GM23338 (cell line): ENCODE measurements around the gene CDCA5. TPM values are rescaled to one million over a fixed set of nuclear protein-coding genes. Genes with fewer than 3 reads are reported as not detected.
A peak's percentile ranks its signal among the peaks of the same experiment; 100 is the strongest.

Experiments used
- ATAC-seq: fragments of 200-7000 bp; cut with Tn5 transposase; 3 replicates; pipeline ENCODE4 v1.9.1; 2020
- DNase-seq: peaks from one replicate; pipeline ENCODE4 v3.0.0-alpha.2; 2015; ENCODE audit warnings: low spot score
- H2AFZ ChIP-seq: fragments of 200-600 bp; sonication (generic); 2 replicates; pipeline ENCODE4 v1.8.0; 2016; ENCODE audit warnings: antibody characterized with exemption, mild to moderate bottlenecking, moderate library complexity
- H3F3A ChIP-seq: fragments of 200-600 bp; sonication (generic); replicated peaks from 2 replicates; pipeline ENCODE4 v1.8.0; 2017; ENCODE audit warnings: antibody characterized with exemption, mixed run types, low read depth
- H3K27ac ChIP-seq: fragments of 200-600 bp; sonication (generic); 2 replicates; pipeline ENCODE4 v1.6.1; 2016; ENCODE audit warnings: low read depth
- H3K27me3 ChIP-seq: fragments of 200-600 bp; sonication (generic); 2 replicates; pipeline ENCODE4 v1.8.0; 2016; ENCODE audit warnings: mild to moderate bottlenecking, mixed run types, moderate library complexity; ENCODE audit not compliant: insufficient read depth
- H3K36me3 ChIP-seq: fragments of 200-600 bp; sonication (generic); 2 replicates; pipeline ENCODE4 v1.8.0; 2016; ENCODE audit warnings: mild to moderate bottlenecking; ENCODE audit not compliant: insufficient read depth
- H3K4me1 ChIP-seq: fragments of 200-600 bp; sonication (generic); 2 replicates; pipeline ENCODE4 v1.8.0; 2016; ENCODE audit warnings: mild to moderate bottlenecking, moderate library complexity; ENCODE audit not compliant: insufficient read depth
- H3K4me2 ChIP-seq: fragments of 200-600 bp; sonication (generic); 2 replicates; pipeline ENCODE4 v1.7.1; 2017; ENCODE audit warnings: mixed run types
- H3K4me3 ChIP-seq: fragments of 200-600 bp; sonication (generic); 2 replicates; pipeline ENCODE4 v1.6.1; 2016; ENCODE audit warnings: mixed run types
- H3K79me2 ChIP-seq: fragments of 200-600 bp; sonication (generic); replicated peaks from 2 replicates; pipeline ENCODE4 v1.8.0; 2017; ENCODE audit warnings: mild to moderate bottlenecking; ENCODE audit not compliant: insufficient read depth
- H3K9me2 ChIP-seq: fragments of 200-600 bp; sonication (generic); 2 replicates; pipeline ENCODE4 v1.8.0; 2017; ENCODE audit not compliant: insufficient read depth
- H4K20me1 ChIP-seq: fragments of 200-600 bp; sonication (generic); replicated peaks from 2 replicates; pipeline ENCODE4 v1.8.0; 2017; ENCODE audit warnings: mild to moderate bottlenecking; ENCODE audit not compliant: insufficient read depth
- H3K27ac Mint-ChIP-seq: 2 replicates; pipeline ENCODE4 v1.8.0; 2020; ENCODE audit warnings: inconsistent platforms, mild to moderate bottlenecking, moderate library complexity, mixed read lengths
- H3K27me3 Mint-ChIP-seq: 3 replicates; pipeline ENCODE4 v1.8.0; 2022; ENCODE audit warnings: low read depth, mild to moderate bottlenecking, moderate library complexity, mixed read lengths, inconsistent platforms; ENCODE audit not compliant: insufficient read depth, poor library complexity
- H3K36me3 Mint-ChIP-seq: 3 replicates; pipeline ENCODE4 v1.8.0; 2021; ENCODE audit warnings: low read depth, mild to moderate bottlenecking, inconsistent platforms, moderate library complexity, mixed read lengths
- H3K4me1 Mint-ChIP-seq: 3 replicates; pipeline ENCODE4 v1.8.0; 2020; ENCODE audit warnings: mild to moderate bottlenecking, inconsistent platforms, mixed read lengths
- H3K4me3 Mint-ChIP-seq: 3 replicates; pipeline ENCODE4 v1.8.0; 2021; ENCODE audit warnings: moderate library complexity, mild to moderate bottlenecking, inconsistent platforms, mixed read lengths
- H3K9me3 Mint-ChIP-seq: 3 replicates; pipeline ENCODE4 v1.8.0; 2020; ENCODE audit warnings: moderate library complexity, mild to moderate bottlenecking, inconsistent platforms, mixed read lengths
- CREB1 ChIP-seq: fragments of 250-450 bp; sonication (Bioruptor Pico); IDR thresholded peaks from 2 replicates; pipeline ENCODE4 v1.5.0; 2020; ENCODE audit warnings: low read depth, mild to moderate bottlenecking, moderate library complexity
- EZH2 ChIP-seq: fragments of 200-600 bp; sonication (generic); IDR thresholded peaks from one replicate; pipeline ENCODE4 v1.8.0; 2017; ENCODE audit warnings: antibody characterized with exemption, mild to moderate bottlenecking, low read depth; ENCODE audit not compliant: unreplicated experiment
- POLR2AphosphoS5 ChIP-seq: IDR thresholded peaks from 2 replicates; pipeline ENCODE4 v1.6.1; 2016; ENCODE audit warnings: antibody characterized with exemption, low read depth
- ZNF462 ChIP-seq: fragments of 250-450 bp; sonication (Bioruptor Pico); IDR thresholded peaks from 2 replicates; pipeline ENCODE4 v1.5.0; 2020; ENCODE audit warnings: mild to moderate bottlenecking, moderate library complexity
- polyA plus RNA-seq: library from polyadenylated mRNA; unstranded; fragments of >200 nt; fragmentation: Nextera tagmentation; extraction: Ambion mirVana; gene quantifications from 2 replicates; pipeline ENCODE4 v1.2.1, GENCODE V29; 2016
- total RNA-seq: library from RNA; depleted of rRNA; stranded (reverse); fragments of >200 nt; shearing (Covaris generic); gene quantifications from 2 replicates; pipeline ENCODE4 v1.2.3, GENCODE V29; 2014

Gene CDCA5
- total and polyA plus RNA-seq, 2 experiments from 2014 or later: 53.3 to 70.9 TPM

GRCh38 chr11:65066805-65067291 lies 17.0 kb downstream of the CDCA5 start:
- Mint-ChIP-seq H3K27me3 (peaks cover 2% of the 10 kb centered on the region), H3K36me3 (no peaks in the 10 kb centered on the region), H3K4me1 (peaks cover 32% of the 10 kb centered on the region), H3K27ac (peak overlapping the region; percentile 93), H3K9me3 (no peaks in the 10 kb centered on the region), H3K4me3 (peak overlapping the region; percentile 60)
- no peaks in the 10 kb centered on the region for H3K36me3 ChIP-seq
- DNase-seq (peak; percentile 77), ATAC-seq (peak; percentile 85)
- H3K27me3 ChIP-seq: no peaks in the 10 kb centered on the region
- H4K20me1 ChIP-seq: no peaks in the 10 kb centered on the region
- peaks cover 13% of the 10 kb centered on the region for H3K4me1 ChIP-seq
- H2AFZ ChIP-seq: peak overlapping the region; percentile 89; the same call in 1 of the 2 replicates
- H3K4me2 ChIP-seq: peak overlapping the region; percentile 62; the same call in 1 of the 2 replicates
- H3K9me2 ChIP-seq: no peaks in the 10 kb centered on the region
- H3F3A ChIP-seq: no peaks in the 10 kb centered on the region
- peak overlapping the region; percentile 77; the same call in 1 of the 2 replicates for H3K27ac ChIP-seq
- TF ChIP-seq CREB1: no peak
- TF ChIP-seq POLR2AphosphoS5: peak; percentile 26; the same call in 1 of the 2 replicates
- no peaks in the 10 kb centered on the region for H3K79me2 ChIP-seq
- H3K4me3 ChIP-seq: no peak overlapping the region

- peaks cover 13% of the 10 kb centered on the region for H3K4me1 ChIP-seq
- H3K27ac ChIP-seq: no peak overlapping the region; the same call in 1 of the 2 replicates
- no peak for TF ChIP-seq POLR2AphosphoS5
- TF ChIP-seq EZH2: no peak
- TF ChIP-seq ZNF462 (CRISPR knock-in tag): no peak
- Mint-ChIP-seq H3K4me3 (peak overlapping the region; percentile 60), H3K4me1 (peaks cover 32% of the 10 kb centered on the region), H3K36me3 (no peaks in the 10 kb centered on the region), H3K27ac (peak overlapping the region; percentile 93), H3K9me3 (no peaks in the 10 kb centered on the region), H3K27me3 (peaks cover 2% of the 10 kb centered on the region)
- ATAC-seq (peak; percentile 25), DNase-seq (no peak)
- no peak overlapping the region for H3K4me3 ChIP-seq
- H3K9me2 ChIP-seq: no peaks in the 10 kb centered on the region
- H3K36me3 ChIP-seq: no peaks in the 10 kb centered on the region
- H3K79me2 ChIP-seq: no peaks in the 10 kb centered on the region
- H3K27me3 ChIP-seq: no peaks in the 10 kb centered on the region
- H3F3A ChIP-seq: no peaks in the 10 kb centered on the region
- H3K4me2 ChIP-seq: peak overlapping the region; percentile 62; the same call in 1 of the 2 replicates
- no peaks in the 10 kb centered on the region for H4K20me1 ChIP-seq
- H2AFZ ChIP-seq: peak overlapping the region; percentile 89; the same call in 1 of the 2 replicates
Observed at GRCh38 chr11:65066315-65066714, 17.5 kb downstream of the CDCA5 start.
